RWPE2 (cell line): ENCODE results near the gene ZFR2.

Experiments used
- ATAC-seq: fragments of 200-7000 bp; cut with Tn5 transposase; 3 replicates; pipeline ENCODE4 v1.9.1; 2021; ENCODE audit warnings: low read depth
- DNase-seq: peaks from one replicate; pipeline ENCODE4 v3.0.0-alpha.2; 2020; ENCODE audit warnings: low spot score
- H3K27ac ChIP-seq: fragments of 450-650 bp; 2 replicates; pipeline ENCODE4 v1.5.1; 2017; ENCODE audit warnings: mild to moderate bottlenecking; ENCODE audit not compliant: poor library complexity, severe bottlenecking
- H3K27me3 ChIP-seq: fragments of 250-450 bp; sonication (Bioruptor Pico); 2 replicates; pipeline ENCODE4 v1.5.1; 2021; ENCODE audit warnings: mild to moderate bottlenecking, moderate library complexity; ENCODE audit not compliant: insufficient read depth, poor library complexity, severe bottlenecking
- H3K36me3 ChIP-seq: fragments of 250-450 bp; sonication (Bioruptor Pico); 2 replicates; pipeline ENCODE4 v1.5.1; 2020; ENCODE audit warnings: low read depth, mild to moderate bottlenecking, moderate library complexity
- H3K4me1 ChIP-seq: fragments of 250-450 bp; sonication (Bioruptor Pico); 2 replicates; pipeline ENCODE4 v1.5.1; 2021; ENCODE audit warnings: mild to moderate bottlenecking, moderate library complexity; ENCODE audit not compliant: insufficient read depth, poor library complexity, severe bottlenecking
- H3K4me3 ChIP-seq: fragments of 250-450 bp; sonication (Bioruptor Pico); 2 replicates; pipeline ENCODE4 v1.5.1; 2021; ENCODE audit warnings: mild to moderate bottlenecking, moderate library complexity; ENCODE audit not compliant: severe bottlenecking
- H3K9me3 ChIP-seq: fragments of 250-450 bp; sonication (Bioruptor Pico); 2 replicates; pipeline ENCODE4 v1.5.1; 2021; ENCODE audit warnings: mild to moderate bottlenecking, moderate library complexity; ENCODE audit not compliant: severe bottlenecking
- TF ChIP-seq, protein P1 (sequence below): fragments of 450-650 bp; IDR thresholded peaks from one replicate; pipeline ENCODE4 v1.5.1; 2017; ENCODE audit warnings: mild to moderate bottlenecking, moderate library complexity; ENCODE audit not compliant: poor library complexity, severe bottlenecking

ZFR2 gene

DNA sequence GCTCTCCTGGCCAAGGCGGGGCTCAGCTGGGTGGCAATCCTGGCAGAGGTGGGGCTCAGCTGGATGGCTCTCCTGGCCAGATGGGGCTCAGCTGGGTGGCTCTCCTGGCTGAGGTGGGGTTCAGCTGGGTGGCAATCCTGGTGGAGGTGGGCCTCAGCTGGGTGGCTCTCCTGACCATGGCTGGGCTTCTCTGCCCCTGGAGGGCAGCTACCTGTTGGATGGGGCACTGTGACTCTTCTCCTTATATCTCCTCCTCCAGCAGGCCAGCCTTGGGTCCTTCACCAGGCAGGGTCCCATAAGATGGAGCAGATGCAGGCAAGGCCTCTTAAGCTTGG, 16.7 kb downstream of the ZFR2 start:
- Histone ChIP-seq H3K9me3 (peaks cover 5% of the 10 kb centered on the region), H3K4me1 (no peaks in the 10 kb centered on the region), H3K27ac (no peak overlapping the region), H3K4me3 (no peak overlapping the region), H3K27me3 (no peaks in the 10 kb centered on the region), H3K36me3 (no peaks in the 10 kb centered on the region)
- DNase-seq (no peak), ATAC-seq (no peak)
- TF ChIP-seq, protein P1, sequence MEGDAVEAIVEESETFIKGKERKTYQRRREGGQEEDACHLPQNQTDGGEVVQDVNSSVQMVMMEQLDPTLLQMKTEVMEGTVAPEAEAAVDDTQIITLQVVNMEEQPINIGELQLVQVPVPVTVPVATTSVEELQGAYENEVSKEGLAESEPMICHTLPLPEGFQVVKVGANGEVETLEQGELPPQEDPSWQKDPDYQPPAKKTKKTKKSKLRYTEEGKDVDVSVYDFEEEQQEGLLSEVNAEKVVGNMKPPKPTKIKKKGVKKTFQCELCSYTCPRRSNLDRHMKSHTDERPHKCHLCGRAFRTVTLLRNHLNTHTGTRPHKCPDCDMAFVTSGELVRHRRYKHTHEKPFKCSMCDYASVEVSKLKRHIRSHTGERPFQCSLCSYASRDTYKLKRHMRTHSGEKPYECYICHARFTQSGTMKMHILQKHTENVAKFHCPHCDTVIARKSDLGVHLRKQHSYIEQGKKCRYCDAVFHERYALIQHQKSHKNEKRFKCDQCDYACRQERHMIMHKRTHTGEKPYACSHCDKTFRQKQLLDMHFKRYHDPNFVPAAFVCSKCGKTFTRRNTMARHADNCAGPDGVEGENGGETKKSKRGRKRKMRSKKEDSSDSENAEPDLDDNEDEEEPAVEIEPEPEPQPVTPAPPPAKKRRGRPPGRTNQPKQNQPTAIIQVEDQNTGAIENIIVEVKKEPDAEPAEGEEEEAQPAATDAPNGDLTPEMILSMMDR = no peak

DNA sequence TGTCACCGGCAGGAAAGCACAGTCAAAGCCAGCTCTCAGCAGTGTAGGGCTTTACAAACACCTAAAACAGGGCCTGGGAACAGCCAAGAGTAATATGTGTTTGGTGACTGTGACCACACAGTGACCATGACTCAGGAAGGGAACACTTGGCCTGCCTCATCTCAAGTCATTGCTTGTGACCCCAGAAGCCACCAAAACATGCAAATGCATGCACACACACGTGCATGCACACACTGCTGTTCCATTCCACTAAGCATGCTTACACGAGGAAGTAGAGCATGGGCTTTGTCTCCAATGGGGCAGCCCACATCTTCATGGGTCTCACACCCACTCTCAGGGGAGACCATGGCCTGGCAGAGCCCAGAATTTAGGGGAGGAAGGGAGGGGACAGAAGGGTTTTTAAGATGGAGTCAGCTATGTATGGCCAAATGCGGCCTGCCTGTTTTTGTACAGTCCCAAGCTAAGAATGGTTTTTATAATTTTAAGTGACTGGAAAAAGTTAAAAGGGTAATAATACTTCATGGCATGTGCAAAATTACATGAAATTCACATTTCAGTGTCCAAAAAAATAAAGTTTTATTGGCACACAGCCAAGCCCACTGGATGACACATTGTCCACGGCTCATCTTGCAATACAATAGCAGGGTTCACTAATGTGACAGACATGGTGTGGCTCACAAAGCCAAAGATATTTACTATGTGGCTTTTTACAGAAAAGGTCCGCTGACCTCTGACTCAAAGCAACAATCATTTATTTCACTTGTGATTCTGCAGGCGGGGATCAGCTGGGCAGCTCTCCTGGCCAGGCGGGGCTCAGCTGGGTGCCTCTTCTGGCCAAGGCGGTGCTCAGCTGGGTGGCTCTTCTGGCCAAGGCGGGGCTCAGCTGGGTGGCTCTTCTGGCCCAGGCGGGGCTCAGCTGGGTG, 17.3 kb downstream of the ZFR2 start:
- Histone ChIP-seq H3K36me3 (no peaks in the 10 kb centered on the region), H3K4me3 (no peak overlapping the region), H3K4me1 (no peaks in the 10 kb centered on the region), H3K27ac (no peak overlapping the region), H3K27me3 (no peaks in the 10 kb centered on the region), H3K9me3 (peaks cover 5% of the 10 kb centered on the region)
- TF ChIP-seq, protein P1 = no peak
- ATAC-seq (no peak), DNase-seq (no peak)

DNA sequence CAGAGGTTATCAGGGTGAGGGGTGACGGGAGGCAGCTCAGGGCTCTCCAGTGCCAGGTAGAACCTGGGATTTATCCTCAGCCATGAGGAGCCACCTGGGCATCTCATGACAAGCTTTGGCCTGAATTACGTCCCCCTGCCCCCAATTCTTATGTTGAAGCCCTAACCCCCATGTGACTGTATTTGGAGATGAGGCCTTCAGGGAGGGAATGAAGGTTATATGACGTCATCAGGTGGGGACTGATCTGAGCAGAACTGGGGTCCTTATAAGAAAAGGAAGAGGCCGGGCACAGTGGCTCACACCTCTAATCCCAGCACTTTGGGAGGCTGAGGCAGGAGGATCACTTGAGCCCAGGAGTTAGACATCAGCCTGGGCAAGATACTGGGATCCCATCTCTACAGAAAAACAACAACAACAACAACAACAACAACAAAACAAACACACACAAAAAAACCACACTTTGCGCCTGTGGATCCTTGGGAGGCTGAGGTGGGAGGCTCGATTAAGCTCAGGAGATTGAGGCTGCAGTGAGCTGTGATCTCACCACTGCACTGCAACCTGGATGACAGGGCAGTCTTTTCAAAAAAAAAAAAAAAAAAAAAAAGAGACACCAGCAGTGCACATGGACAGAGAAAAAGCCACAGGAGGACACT, 18.4 kb downstream of the ZFR2 start:
- H3K27ac ChIP-seq = no peak overlapping the region
- TF ChIP-seq, protein P1 = no peak
- H3K27me3 ChIP-seq = no peaks in the 10 kb centered on the region
- no peaks in the 10 kb centered on the region for H3K36me3 ChIP-seq
- H3K4me1 ChIP-seq = no peaks in the 10 kb centered on the region
- H3K9me3 ChIP-seq = peaks cover 5% of the 10 kb centered on the region
- DNase-seq (no peak), ATAC-seq (no peak)
- no peak overlapping the region for H3K4me3 ChIP-seq

DNA sequence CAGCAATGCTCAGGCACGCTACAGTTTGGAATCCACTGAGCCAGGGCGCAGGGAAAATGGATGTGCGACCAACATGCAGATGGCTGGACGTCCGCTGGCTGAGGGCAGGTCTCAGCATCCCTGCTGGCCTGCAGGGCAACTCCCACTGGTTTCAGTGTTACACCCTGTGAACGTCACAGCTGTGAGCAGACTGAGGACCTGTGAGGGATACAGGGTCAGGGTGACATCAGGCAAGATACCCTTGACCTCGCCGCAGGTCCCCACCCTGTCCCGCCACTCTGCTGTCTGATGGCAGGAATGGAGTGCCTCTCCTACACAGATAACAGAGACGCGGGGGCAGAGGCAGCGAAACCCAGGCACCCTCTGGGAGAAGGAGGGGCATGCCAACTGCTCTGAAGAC, 19.1 kb downstream of the ZFR2 start:
- Histone ChIP-seq H3K4me1 (no peaks in the 10 kb centered on the region), H3K9me3 (peaks cover 5% of the 10 kb centered on the region), H3K36me3 (no peaks in the 10 kb centered on the region), H3K27me3 (no peaks in the 10 kb centered on the region), H3K27ac (no peak overlapping the region), H3K4me3 (no peak overlapping the region)
- ATAC-seq = no peak
- TF ChIP-seq, protein P1 = no peak
- no peak for DNase-seq

DNA sequence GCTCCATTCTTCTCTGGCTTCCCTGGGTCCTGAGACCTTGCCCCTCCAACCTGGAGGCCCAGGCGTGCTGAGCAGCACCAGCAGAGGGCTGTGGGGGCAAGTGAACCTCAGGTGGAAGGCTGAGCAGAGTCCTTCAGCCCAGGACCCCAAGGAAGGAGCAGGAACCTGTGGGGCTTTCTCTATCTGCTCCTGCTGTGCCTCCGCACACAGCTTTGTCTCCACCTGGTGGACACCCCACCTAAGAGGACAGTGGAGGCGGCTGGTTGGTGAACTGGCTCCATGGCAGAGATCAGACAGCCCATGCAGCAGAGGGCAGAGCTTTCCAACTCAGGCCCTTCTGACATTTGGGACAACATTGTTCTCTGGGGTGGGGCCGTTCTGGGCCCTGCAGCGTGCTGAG, 19.7 kb downstream of the ZFR2 start:
- Histone ChIP-seq H3K9me3 (peaks cover 5% of the 10 kb centered on the region), H3K4me3 (no peak overlapping the region), H3K27ac (no peak overlapping the region), H3K4me1 (no peaks in the 10 kb centered on the region), H3K36me3 (no peaks in the 10 kb centered on the region), H3K27me3 (no peaks in the 10 kb centered on the region)
- TF ChIP-seq, protein P1 = peak; percentile 52
- ATAC-seq (peak; percentile 78), DNase-seq (no peak)
